WTC11 (cell line): ENCODE measurements around the gene SLC22A31.

Experiments used
- FOXK1 ChIP-seq: sonication (generic); formaldehyde crosslinking; IDR thresholded peaks from 2 replicates; pipeline ENCODE4 v1.8.0; 2022; ENCODE audit warnings: mild to moderate bottlenecking, moderate library complexity, missing genetic modification reagents
- GABPB1 ChIP-seq: sonication (generic); formaldehyde crosslinking; IDR thresholded peaks from 2 replicates; pipeline ENCODE4 v1.8.1; 2023; ENCODE audit warnings: mild to moderate bottlenecking, missing genetic modification reagents
- IRF2 ChIP-seq: sonication (generic); formaldehyde crosslinking; IDR thresholded peaks from 2 replicates; pipeline ENCODE4 v1.8.0; 2022; ENCODE audit warnings: low read depth, missing genetic modification reagents, borderline replicate concordance
- MAX ChIP-seq: sonication (generic); formaldehyde crosslinking; IDR thresholded peaks from 2 replicates; pipeline ENCODE4 v1.8.0; 2022; ENCODE audit warnings: mild to moderate bottlenecking, missing genetic modification reagents
- SP1 ChIP-seq: sonication (generic); formaldehyde crosslinking; conservative IDR thresholded peaks from 2 replicates; pipeline ENCODE4 v1.8.1; 2022; ENCODE audit warnings: missing genetic modification reagents
- TCF7 ChIP-seq: sonication (generic); formaldehyde crosslinking; IDR thresholded peaks from 2 replicates; pipeline ENCODE4 v1.8.0; 2022; ENCODE audit warnings: mild to moderate bottlenecking, low read depth, missing genetic modification reagents, moderate library complexity
- TP53 ChIP-seq: sonication (generic); formaldehyde crosslinking; IDR thresholded peaks from 2 replicates; pipeline ENCODE4 v1.8.1; 2023; ENCODE audit warnings: mild to moderate bottlenecking, missing genetic modification reagents
- ZBTB21 ChIP-seq: sonication (generic); formaldehyde crosslinking; IDR thresholded peaks from 2 replicates; pipeline ENCODE4 v1.8.1; 2023; ENCODE audit warnings: mild to moderate bottlenecking, missing genetic modification reagents, borderline replicate concordance
- ZBTB43 ChIP-seq: sonication (generic); formaldehyde crosslinking; IDR thresholded peaks from 2 replicates; pipeline ENCODE4 v1.8.1; 2023; ENCODE audit warnings: mild to moderate bottlenecking, missing genetic modification reagents
- TF ChIP-seq, protein P1 (sequence below): sonication (generic); formaldehyde crosslinking; IDR thresholded peaks from 2 replicates; pipeline ENCODE4 v1.8.0; 2022; ENCODE audit warnings: mild to moderate bottlenecking, missing genetic modification reagents
- TF ChIP-seq, protein P2 (sequence below): fragments of 200-600 bp; IDR thresholded peaks from 2 replicates; pipeline ENCODE4 v1.8.0; 2022; ENCODE audit warnings: antibody characterized with exemption
- TF ChIP-seq, protein P3 (sequence below): sonication (generic); formaldehyde crosslinking; IDR thresholded peaks from 2 replicates; pipeline ENCODE4 v1.8.0; 2023; ENCODE audit warnings: missing genetic modification reagents, mild to moderate bottlenecking, borderline replicate concordance

DNA sequence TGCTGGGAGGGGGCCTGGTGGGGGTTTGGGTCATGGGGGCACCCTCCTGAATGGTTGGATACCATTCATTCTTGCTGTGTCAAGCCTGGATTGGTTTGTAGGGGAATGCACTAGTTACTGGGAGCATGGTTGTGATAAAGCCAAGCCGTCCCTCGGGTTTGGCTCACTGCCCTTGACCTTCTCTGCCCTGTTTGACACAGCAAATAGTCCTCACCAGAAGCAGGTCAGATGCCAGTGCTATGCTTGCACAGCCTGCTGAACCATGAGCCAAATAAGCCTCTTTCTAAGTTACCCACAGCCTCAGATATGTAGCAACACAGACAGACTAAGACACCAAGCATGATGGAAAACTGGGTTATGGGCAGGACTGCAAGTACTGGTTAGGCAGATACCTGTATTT, 31.8 kb upstream of the SLC22A31 start:
- TF ChIP-seq FOXK1 (CRISPR knock-in tag) (no peak), SP1 (CRISPR knock-in tag) (no peak), ZBTB21 (CRISPR knock-in tag) (no peak), TP53 (CRISPR knock-in tag) (no peak), ZBTB43 (CRISPR knock-in tag) (no peak), MAX (CRISPR knock-in tag) (no peak), TCF7 (CRISPR knock-in tag) (no peak), IRF2 (no peak), GABPB1 (CRISPR knock-in tag) (peak; percentile 45; the same call in 1 of the 2 replicates)
- TF ChIP-seq, protein P1, sequence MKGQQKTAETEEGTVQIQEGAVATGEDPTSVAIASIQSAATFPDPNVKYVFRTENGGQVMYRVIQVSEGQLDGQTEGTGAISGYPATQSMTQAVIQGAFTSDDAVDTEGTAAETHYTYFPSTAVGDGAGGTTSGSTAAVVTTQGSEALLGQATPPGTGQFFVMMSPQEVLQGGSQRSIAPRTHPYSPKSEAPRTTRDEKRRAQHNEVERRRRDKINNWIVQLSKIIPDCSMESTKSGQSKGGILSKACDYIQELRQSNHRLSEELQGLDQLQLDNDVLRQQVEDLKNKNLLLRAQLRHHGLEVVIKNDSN (CRISPR knock-in tag), result no peak
- TF ChIP-seq, protein P2, sequence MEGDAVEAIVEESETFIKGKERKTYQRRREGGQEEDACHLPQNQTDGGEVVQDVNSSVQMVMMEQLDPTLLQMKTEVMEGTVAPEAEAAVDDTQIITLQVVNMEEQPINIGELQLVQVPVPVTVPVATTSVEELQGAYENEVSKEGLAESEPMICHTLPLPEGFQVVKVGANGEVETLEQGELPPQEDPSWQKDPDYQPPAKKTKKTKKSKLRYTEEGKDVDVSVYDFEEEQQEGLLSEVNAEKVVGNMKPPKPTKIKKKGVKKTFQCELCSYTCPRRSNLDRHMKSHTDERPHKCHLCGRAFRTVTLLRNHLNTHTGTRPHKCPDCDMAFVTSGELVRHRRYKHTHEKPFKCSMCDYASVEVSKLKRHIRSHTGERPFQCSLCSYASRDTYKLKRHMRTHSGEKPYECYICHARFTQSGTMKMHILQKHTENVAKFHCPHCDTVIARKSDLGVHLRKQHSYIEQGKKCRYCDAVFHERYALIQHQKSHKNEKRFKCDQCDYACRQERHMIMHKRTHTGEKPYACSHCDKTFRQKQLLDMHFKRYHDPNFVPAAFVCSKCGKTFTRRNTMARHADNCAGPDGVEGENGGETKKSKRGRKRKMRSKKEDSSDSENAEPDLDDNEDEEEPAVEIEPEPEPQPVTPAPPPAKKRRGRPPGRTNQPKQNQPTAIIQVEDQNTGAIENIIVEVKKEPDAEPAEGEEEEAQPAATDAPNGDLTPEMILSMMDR, result no peak
- TF ChIP-seq, protein P3, sequence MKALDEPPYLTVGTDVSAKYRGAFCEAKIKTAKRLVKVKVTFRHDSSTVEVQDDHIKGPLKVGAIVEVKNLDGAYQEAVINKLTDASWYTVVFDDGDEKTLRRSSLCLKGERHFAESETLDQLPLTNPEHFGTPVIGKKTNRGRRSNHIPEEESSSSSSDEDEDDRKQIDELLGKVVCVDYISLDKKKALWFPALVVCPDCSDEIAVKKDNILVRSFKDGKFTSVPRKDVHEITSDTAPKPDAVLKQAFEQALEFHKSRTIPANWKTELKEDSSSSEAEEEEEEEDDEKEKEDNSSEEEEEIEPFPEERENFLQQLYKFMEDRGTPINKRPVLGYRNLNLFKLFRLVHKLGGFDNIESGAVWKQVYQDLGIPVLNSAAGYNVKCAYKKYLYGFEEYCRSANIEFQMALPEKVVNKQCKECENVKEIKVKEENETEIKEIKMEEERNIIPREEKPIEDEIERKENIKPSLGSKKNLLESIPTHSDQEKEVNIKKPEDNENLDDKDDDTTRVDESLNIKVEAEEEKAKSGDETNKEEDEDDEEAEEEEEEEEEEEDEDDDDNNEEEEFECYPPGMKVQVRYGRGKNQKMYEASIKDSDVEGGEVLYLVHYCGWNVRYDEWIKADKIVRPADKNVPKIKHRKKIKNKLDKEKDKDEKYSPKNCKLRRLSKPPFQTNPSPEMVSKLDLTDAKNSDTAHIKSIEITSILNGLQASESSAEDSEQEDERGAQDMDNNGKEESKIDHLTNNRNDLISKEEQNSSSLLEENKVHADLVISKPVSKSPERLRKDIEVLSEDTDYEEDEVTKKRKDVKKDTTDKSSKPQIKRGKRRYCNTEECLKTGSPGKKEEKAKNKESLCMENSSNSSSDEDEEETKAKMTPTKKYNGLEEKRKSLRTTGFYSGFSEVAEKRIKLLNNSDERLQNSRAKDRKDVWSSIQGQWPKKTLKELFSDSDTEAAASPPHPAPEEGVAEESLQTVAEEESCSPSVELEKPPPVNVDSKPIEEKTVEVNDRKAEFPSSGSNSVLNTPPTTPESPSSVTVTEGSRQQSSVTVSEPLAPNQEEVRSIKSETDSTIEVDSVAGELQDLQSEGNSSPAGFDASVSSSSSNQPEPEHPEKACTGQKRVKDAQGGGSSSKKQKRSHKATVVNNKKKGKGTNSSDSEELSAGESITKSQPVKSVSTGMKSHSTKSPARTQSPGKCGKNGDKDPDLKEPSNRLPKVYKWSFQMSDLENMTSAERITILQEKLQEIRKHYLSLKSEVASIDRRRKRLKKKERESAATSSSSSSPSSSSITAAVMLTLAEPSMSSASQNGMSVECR (CRISPR knock-in tag), result no peak
